A673 (cell line): ENCODE results near the gene BFSP2.

Experiments used
- CTCF ChIP-seq: fragments of 300-800, 200-600 bp; sonication (generic); conservative IDR thresholded peaks from 2 replicates; pipeline ENCODE4 v1.5.1; 2017; ENCODE audit warnings: low read depth, mild to moderate bottlenecking, antibody characterized with exemption, low read length, moderate library complexity, mixed read lengths
- EZH2 ChIP-seq: fragments of 200-600 bp; sonication (generic); IDR thresholded peaks from 2 replicates; pipeline ENCODE4 v1.6.1; 2017; ENCODE audit warnings: borderline replicate concordance, low read depth, mild to moderate bottlenecking, mixed read lengths, antibody characterized with exemption, low read length; ENCODE audit not compliant: poor library complexity, severe bottlenecking

GRCh38 chr3:133463347-133463860 lies 63.5 kb downstream of the BFSP2 start:
- TF ChIP-seq CTCF (no peak), EZH2 (no peak)
